ENCODE data around the gene NIPSNAP3A.
"Not testable (repeated sequence)": the region's sequence is repeated elsewhere in the genome, so short reads cannot be mapped to it uniquely, and the experiment has no call there.

NIPSNAP3A gene

DNA sequence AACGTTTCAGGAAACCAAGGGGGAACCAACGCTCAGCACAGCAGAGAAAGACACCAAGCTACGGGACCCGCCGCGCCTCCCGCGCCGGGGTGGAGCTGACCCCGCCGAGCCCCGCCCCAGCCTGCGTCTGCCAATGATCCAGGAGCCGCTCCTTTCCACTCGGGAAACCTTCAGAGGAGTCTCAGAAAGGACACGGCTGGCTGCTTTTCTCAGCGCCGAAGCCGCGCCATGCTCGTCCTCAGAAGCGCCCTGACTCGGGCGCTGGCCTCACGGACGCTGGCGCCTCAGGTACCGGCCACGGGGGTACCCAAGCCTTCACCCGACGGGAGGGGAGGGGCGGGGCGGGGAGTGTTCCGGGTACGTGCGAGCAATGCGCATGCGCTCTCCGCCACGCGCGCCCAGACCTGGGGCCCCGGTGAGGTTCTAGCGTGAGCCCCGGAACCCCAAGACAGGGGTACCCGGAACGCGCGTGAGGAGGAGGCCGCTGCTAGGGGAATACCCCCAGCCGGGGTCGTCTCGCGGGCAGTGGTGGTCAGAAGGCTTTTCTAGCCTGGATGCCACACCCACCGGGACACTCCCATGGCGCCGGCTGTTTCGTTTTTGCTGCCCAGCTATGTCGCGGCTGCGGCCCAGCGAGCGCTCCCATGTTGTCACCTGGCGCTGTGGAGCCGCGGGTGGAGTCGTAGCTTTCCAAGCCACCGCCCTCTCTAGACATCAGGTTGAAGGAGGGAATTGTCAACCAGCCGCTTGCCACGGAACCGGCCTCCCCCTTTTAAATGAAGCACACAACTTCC lies at the start of gene NIPSNAP3A:
TSS of gene NIPSNAP3A (plus strand) at position 119 of the 794 bp plus-strand sequence. CDS start at position 229, 110 bp downstream.
- DNase-seq (ENCODE audit: low spot score): peak; percentile 86

DNA sequence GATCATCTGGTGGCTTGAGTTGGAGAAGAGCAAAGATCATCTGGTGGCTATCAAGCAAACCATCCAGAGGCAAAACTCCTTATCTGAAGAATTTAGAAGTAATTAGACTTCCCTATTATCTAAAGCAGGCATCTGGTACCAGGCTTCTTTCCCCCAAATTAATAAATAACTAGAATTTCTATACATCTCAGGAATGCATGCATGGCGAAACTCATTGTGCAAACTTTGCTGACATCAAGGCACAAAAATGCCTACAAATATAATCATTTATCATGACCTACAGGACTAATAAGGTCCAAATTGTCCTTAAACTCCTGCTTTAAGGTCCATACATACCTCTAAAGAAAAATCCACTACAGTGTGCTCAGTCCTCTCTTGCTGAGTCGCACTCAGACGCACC lies 47.2 kb upstream of the NIPSNAP3A start:
- no peak for DNase-seq (ENCODE audit: low spot score)

DNA sequence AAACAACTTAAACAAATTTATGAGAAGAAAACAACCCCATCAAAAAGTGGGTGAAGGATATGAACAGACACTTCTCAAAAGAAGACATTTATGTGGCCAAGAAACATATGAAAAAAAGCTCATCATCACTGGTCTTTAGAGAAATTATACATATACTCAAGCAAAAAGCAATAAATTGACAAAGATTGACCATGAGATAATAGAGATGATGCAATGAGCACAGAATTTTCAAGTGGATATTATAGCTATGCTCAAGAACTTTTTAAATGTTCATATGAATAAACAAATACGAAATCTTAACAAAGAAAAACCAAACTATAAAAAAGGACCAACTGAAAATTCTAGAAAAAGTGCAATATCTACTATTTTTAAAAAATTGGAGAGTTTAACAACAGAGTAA lies 38.7 kb upstream of the NIPSNAP3A start:
- DNase-seq (ENCODE audit: low spot score): not testable (repeated sequence)

DNA sequence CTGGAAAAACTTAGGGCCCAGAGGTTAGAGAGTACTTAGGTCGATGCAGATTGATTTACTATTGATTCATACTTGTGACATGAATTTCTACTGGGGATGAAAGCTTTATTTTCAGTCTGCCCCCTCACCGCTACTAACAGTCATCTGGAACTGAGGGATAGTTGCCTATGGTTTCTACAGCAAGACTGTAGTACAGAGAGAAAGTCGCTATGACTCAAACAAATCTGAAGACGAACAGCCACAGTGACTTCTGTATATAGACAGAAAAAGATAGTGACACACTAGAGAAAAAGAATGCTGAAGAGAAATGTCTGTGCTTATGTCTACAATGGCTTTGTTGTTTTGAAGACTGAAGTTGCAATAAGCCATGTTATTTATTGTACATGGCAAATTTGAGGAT lies 35.9 kb upstream of the NIPSNAP3A start:
- DNase-seq (ENCODE audit: low spot score): no peak

DNA sequence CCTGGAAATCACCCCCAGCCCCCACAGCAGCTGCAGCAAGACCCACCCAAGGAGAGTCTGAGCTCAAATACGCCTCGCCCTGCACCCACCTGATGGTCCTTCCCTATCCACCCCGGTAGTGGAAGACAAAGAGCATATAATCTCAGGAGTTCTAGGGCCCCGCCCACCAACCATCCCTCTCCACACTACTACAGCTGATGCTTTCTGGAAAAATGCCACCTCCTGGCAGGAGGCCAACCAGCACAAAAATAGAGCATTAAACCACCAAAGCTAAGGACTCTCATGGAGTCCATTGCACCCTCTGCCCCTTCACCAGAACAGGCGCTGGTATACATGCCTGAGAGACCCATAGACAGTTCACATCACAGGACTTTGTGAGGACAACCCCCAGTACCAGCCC lies 22.5 kb upstream of the NIPSNAP3A start:
- no peak for DNase-seq (ENCODE audit: low spot score)

DNA sequence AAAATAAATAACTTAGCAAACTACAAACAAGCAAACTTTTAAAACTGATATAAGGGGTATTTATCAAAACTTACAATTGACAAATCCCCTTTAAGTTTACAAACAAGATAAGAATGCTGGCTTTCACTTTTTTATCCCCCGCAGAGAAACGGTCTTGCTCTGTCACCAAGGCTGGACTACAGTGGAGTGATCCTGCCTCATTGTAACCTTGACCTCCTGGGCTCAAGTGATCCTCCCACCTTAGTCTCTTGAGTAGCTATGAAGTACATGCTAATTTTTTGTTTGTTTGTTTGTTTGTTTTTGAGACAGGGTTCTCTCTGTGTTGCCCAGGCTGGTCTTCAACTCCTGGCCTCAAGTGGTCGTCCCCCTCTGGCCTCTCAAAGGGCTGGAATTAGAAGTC lies 9.0 kb upstream of the NIPSNAP3A start:
- no peak for DNase-seq (ENCODE audit: low spot score)

DNA sequence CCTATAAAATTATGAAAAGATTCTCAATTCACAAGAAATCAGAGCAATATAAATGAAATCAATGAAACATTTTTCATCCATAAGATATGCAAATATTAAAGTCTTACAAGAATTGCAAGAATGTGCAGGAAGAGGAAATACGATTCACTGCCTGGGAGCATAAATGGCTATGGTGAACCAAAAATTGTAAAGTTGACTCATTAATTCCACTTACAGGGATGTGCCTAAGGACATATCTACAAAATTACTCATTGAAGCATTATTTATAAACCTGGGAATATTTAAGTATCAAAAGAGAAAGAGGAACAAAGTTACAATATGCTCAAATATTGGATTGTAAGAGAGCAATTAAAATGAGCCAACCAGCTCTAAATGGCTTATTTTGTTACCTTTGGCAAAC lies 6.9 kb upstream of the NIPSNAP3A start:
- DNase-seq (ENCODE audit: low spot score): no peak

DNA sequence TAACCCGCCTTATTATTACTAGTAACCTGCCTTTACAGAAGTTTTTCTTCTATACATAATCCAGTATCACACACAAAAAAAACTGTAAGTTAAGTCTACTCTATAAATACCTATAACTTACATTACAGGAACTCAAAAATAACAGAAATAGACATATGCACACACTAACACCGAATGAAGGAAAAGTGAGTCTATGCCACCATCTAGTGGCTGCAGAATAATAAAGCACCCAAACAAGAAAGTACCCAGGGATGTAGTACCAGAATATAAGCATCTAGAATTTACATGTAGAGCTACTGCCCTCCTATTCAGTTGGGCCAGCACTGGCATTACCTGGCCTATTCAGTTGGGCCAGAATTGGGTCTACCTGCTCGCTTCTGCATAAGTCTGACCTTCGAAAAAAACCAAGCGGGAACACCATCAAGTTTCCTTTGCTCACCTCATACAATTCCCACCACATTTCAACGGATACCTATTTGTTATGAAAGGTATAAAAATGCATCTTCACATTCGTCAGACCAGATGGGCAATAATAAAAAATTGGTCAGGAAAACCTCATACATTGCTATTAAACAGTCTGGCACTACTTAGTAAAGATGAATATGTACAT lies 4.0 kb upstream of the NIPSNAP3A start:
- peak; percentile 82 for DNase-seq (ENCODE audit: low spot score)

DNA sequence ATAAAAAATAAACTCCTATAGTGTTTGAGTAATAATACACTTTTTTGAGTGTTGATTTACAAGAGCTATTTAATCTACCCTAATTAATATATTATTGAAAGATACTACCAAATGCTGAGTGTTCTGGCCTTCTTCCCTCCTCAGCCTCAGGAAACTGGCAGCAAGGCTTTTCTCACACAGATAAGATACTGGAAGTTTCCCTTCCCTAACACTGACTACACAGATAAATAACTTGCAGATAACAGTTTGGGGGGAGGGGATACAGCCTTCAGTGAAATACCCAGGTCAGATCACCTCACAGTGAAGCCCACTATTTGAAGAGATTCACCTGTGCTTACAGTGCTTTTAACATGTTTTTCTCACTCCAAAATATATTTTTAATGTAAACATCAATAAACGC lies 1.6 kb upstream of the NIPSNAP3A start:
- DNase-seq (ENCODE audit: low spot score): peak; percentile 38

DNA sequence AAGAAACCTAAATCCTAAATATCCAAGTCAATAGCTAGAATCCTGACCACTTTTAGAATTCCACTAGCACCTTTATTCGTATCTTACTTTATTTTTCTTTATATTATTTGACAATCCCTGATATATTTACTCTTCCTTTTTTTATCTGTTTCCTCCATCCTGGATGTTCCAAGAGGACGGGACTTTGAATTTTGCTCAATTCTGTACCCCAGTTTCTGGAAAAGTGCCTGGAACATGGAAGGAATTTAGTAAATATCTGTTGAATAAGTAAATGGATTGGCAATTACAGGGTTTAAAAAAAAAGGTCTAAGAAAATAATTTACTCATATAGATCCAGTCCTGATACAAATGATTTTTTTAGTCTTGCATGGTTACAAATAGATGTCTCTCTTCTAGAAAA lies 1.2 kb upstream of the NIPSNAP3A start:
- DNase-seq (ENCODE audit: low spot score): no peak

DNA sequence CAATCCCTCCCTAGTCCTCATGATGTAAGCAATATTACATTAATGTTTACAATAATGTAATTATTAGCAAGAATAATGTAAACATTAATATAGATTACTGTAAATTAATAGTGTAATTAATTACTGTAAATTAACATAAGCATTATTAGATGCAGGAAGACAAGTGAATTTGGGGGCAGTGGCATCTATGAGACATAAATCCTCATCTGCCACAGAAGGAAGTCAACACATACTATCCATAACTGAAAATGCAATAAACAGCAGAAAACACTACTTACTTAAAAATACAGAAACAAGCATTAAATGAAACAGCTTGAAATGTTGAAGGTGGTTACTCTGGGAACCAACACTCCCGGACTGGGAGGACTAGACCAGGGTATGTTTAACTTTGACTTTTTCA lies 685 bp upstream of the NIPSNAP3A start:
- DNase-seq (ENCODE audit: low spot score): peak; percentile 21

DNA sequence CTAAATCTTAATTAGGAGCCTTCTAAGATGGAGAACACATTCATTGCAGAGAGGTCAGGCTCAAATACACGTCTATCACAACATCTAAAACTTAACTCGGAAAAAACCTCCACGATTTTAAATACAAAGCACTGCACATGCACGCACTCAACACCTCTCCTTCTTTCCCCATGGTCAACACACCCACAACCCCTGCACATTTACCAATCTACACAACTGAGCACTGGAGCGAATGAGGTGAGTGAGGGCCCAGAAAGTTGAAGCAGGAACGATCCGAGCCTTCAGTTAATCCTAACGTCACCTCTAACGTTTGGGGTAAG lies 278 bp upstream of the NIPSNAP3A start:
- no peak for DNase-seq (ENCODE audit: low spot score)

DNA sequence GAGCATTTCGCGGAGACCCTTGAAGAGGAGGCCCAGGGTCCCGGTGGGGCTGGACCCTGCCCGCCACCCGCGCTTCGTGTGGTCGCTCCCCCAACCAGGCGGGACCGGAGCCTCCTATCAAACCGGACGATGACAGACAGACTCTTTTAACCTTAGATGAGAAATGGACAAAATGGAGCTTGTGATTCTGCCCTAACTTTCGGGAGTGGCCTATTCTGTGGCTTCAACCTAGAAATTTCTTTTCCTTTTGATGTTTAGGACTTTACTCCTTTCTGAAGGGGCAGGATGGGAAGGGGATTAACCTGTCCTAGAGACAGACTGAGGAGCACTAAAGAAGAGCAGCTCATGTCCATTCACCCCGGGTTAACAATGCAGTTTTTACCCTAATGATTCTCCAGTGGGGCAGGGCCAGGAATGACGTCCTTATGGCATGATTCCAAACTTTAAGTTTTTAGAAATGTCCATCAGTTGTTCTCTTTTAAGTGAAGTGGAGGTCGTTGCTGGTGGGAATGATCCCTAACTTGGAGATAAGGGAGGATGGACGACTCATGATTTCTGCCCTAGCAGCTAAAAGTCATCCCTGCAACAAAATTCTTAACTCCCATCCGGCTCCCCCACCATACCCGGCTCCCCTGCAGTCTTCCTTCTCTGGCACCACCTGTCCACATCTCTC lies 1.0 kb downstream of the NIPSNAP3A start:
- DNase-seq (ENCODE audit: low spot score): peak; percentile 57

DNA sequence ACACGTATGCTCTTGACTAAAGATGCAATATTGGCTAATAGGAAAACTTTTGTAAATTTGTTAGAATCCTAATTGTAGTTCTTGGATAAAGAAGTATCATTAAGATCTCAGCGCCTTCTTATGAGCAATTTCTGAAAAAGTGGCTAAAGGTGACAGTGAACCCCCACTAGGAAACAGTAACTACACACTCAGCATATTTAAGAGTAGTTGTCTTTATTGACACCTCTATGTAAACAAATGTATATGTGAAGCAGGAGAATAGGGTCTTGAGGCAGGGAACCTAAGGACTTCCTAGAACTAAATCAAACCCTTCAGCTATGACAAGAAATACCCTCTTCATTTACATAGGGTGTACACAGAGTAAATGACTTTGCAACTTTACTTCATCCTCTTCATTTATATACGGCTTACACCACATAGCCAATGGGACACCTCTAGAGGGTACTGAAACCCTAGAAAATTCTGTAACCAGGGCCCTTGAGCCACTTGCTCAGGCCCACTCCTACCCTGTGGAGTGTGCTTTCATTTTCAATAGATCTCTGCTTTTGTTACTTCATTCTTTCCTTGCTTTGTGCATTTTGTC lies 2.8 kb downstream of the NIPSNAP3A start:
- DNase-seq (ENCODE audit: low spot score): peak; percentile 31

DNA sequence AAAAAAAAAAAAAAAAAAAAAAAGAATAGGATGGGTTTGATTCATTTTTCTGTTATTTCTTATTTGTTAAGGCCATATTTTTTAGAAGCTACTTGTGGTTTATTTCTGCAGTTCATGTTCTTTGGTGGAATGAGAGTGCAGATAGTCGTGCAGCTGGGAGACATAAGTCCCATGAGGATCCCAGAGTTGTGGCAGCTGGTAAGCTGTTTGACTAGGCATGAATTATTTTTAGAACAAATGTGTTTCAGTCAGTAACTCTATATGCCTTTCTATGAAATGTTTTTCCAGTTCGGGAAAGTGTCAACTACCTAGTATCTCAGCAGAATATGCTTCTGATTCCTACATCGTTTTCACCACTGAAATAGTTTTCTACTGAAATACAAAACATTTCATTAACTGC lies 11.5 kb downstream of the NIPSNAP3A start:
- no peak for DNase-seq (ENCODE audit: low spot score)

DNA sequence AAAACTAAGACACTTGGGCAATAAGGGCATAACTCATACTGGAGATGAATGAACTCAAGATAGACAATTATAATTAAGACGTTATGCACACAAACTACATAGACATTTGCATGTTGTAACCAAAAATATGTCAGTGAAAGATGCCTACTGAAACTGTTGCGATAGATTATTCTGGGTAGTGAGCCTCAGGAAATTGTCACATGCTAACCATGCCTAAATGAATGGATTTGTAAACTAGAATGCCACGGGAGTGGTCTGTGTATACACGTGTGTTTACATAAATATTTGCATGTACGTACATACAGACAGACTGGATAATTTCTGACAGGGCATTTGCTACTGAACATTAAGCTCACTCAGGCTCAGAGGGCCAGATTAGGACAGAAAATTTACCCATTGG lies 17.7 kb downstream of the NIPSNAP3A start:
- no peak for DNase-seq (ENCODE audit: low spot score)

DNA sequence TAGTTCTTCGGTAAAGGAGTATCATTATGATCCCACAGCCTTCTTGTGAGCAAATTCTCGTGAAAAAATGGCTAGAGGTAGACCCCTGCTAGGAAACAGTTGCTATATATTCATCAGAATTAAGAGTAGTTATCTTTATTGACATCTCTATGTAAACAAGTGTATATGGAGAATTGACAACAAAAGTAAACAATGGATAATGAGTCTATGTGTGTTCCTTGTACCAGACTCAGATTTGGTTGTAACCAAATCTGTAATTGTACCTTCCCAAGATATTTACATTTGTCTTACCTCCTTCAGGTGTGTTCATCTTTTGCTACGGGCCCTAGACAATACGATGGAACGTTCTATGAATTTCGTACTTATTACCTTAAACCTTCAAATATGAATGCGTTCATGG lies 18.5 kb downstream of the NIPSNAP3A start:
- DNase-seq (ENCODE audit: low spot score): no peak

DNA sequence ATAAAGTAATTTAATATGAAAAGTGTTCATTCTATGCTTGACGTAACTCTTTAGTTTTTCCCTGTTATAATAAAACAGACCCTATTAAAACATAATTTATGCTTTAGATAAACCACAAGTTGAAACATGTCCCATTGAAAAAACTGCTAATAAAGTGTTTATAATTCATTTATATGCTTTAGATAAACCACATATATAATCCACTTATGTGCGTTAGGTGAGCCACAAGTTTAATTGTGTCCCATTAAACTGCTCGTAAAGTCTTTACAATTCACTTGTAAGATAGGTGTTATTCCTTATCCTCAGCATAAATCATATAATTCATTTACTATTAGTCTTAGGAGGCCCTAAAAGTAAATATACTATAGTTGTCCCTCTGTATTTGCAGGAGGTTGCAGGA lies 20.0 kb downstream of the NIPSNAP3A start:
- DNase-seq (ENCODE audit: low spot score): no peak

DNA sequence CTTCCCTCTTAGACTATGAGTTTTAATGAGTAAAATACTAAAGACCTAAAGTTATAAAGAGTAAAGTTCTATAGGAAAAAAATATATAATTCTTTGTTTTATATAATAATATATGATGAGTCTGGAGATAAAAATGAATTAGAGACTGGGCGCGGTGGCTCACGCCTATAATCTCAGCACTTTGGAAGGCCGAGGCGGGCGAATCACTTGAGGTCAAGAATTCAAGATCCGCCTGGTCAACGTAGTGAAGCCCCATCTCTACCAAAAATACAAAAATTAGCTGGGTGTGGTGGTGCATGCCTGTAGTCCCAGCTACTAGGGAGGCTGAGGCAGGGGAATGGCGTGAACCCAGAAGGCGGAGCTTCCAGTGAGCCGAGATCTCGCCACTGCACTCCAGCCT lies 21.5 kb downstream of the NIPSNAP3A start:
- not testable (repeated sequence) for DNase-seq (ENCODE audit: low spot score)

DNA sequence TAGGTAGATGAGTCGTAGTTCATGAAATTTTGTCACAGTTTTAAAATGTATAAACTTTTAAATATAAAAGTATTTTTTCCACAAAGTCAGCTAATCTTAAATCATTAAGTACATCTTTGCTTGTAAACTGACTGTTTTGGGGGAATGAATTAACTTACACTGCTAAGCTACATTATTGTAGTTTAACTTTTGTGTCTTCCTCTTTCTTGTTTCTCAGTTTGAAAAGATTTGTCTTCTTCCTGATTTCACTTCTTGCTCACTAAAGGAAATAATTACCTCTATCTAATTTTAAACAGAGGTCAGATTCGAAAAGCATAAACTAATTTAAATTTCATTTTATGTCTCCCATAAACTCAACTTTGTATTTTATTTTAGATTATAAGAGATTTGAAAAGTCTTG lies 22.2 kb downstream of the NIPSNAP3A start:
- DNase-seq (ENCODE audit: low spot score): no peak

DNA sequence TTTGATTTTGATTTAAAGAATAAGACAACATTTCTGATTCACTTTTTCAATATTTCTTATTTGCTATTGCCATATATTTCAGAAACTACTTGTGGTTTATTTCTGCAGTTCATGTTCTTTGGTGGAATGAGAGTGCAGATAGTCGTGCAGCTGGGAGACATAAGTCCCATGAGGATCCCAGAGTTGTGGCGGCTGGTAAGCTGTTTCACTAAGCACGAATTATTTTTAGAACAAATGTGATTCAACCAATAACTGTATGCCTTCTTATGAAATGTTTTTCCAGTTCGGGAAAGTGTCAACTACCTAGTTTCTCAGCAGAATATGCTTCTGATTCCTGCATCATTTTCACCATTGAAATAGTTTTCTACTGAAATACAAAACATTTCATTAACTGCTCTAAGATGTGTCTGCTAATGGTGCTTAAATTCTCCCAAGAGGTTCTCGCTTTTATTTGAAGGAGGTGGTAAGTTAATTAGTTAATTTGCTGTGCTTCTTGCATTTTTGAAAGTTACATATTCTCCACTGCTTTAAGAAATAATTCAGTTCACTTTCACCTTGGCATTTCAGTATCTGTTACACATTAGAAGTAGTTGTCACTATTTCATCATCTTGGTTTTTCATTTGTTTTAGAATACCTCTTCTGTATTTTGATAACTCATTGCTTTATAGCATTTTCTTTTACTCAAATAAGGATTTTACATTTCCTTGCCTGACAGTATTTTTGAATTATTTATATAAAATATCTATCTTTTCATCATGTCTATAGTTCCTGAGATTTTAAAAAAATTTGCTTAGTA lies 25.4 kb downstream of the NIPSNAP3A start:
- no peak for DNase-seq (ENCODE audit: low spot score)

DNA sequence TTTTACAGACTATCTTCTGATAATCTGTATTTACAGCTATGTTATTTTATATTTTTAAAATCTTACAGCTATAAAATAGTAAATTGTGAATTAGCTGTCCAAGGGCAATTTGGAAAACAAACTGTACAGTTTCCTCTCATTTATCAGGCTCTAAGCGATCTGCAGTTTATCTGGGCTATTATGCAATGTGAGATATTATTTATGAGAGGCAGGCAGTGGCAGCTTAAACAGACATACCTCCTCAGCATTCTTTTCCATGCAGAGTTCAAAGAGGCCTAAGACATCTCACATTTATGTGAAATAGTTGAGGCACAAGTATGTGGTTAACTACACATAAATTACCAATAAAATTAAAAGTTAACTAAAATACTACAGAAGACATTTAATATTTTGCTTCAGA lies 26.6 kb downstream of the NIPSNAP3A start:
- DNase-seq (ENCODE audit: low spot score): no peak
